IPS DF 19.7 (cell line): ENCODE measurements around the gene ZNF581.

Experiments
- DNase-seq: peaks from one replicate; pipeline ENCODE4 v3.0.0-alpha.2; 2013; ENCODE audit warnings: low read depth, low spot score

ZNF581 gene

GRCh38 chr19:55643003-55643886, at the start of gene ZNF581:
Gene ZNF581, plus strand, starts transcription at chr19:55643649. Its CDS starts 923 bp downstream, at chr19:55644572.
- DNase-seq: no peak

GRCh38 chr19:55594996-55595545, 48.4 kb upstream of the ZNF581 start:
- no peak for DNase-seq

- no peak for DNase-seq
These were observed 47.1 kb upstream of the ZNF581 start for GRCh38 chr19:55596304-55596703.

GRCh38 chr19:55597501-55597921, 45.9 kb upstream of the ZNF581 start:
- DNase-seq: no peak

GRCh38 chr19:55598034-55598433, 45.4 kb upstream of the ZNF581 start:
- no peak for DNase-seq

- DNase-seq: no peak
These were observed 44.6 kb upstream of the ZNF581 start for GRCh38 chr19:55598719-55599467.

- DNase-seq: no peak
These were observed 44.0 kb upstream of the ZNF581 start, which contains the start of gene FIZ1 for GRCh38 chr19:55599468-55599841. Gene FIZ1, minus strand, starts transcription at chr19:55599517. Its CDS starts 1,652 bp downstream, at chr19:55597865.

GRCh38 chr19:55599842-55600661, 43.4 kb upstream of the ZNF581 start, which contains the start of gene ZNF524:
Gene ZNF524, plus strand, starts transcription at chr19:55600288. Its CDS starts 1,825 bp downstream, at chr19:55602113.
- DNase-seq: no peak

GRCh38 chr19:55600662-55601028, 42.8 kb upstream of the ZNF581 start:
- no peak for DNase-seq

GRCh38 chr19:55601084-55601483, 42.4 kb upstream of the ZNF581 start:
- DNase-seq: no peak

GRCh38 chr19:55602104-55603001, 41.1 kb upstream of the ZNF581 start:
- no peak for DNase-seq

GRCh38 chr19:55603115-55603514, 40.3 kb upstream of the ZNF581 start:
- DNase-seq: no peak

- DNase-seq: no peak
These were observed 39.7 kb upstream of the ZNF581 start for GRCh38 chr19:55603581-55604292.

GRCh38 chr19:55605207-55605636, 38.2 kb upstream of the ZNF581 start:
- DNase-seq: no peak

GRCh38 chr19:55605637-55606470, 37.6 kb upstream of the ZNF581 start, which contains the start of gene ZNF865:
Gene ZNF865, plus strand, starts transcription at chr19:55605647. Its CDS starts 7,972 bp downstream, at chr19:55613619.
- no peak for DNase-seq

GRCh38 chr19:55606471-55606787, 37.0 kb upstream of the ZNF581 start:
- no peak for DNase-seq

GRCh38 chr19:55606817-55607216, 36.6 kb upstream of the ZNF581 start:
- DNase-seq: no peak

- DNase-seq: no peak
These were observed 34.1 kb upstream of the ZNF581 start for GRCh38 chr19:55609326-55609725.
